Measurements from ENCODE around the gene MRPL36. TPM values are rescaled to one million over a fixed set of nuclear protein-coding genes. Genes with fewer than 3 reads are reported as not detected.

MRPL36 gene
- total and polyA plus RNA-seq, 4 donors, result 22.3 to 106 (median 56.3) TPM

DNA sequence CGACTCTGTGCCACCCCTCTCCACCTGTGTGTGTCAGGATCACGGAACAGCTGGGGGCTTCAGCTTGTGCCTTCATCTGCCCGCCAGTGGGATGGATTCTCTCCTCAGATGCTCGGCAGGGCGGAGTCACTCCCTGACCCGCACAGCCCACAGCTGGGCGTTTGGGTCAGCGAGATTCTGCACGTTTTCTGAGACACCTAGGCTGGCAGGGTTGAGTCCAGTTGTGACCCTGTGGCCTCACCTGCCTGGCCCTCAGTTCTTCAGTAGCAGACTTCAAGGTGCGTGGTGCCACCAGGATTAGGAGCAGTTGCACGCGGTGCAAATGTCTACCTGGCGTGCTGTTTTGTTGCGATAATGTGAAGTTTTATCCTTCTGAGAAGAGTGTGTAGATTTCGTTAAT is 6.6 kb upstream of the MRPL36 start:
- no peak for DNase-seq (ENCODE audit: low spot score)
- WGBS, result 97% methylated on average over 15 of the region's 15 CpGs
- no peak overlapping the region for H3K4me3 ChIP-seq (ENCODE audit: low read depth in 1 of 3, low read length in 3 of 3)
- H3K9me3 ChIP-seq (ENCODE audit: control insufficient read depth in 4 of 4, low read length in 3 of 4), result no peaks in the 10 kb centered on the region
- H3K36me3 ChIP-seq (ENCODE audit: control insufficient read depth in 4 of 4, insufficient read depth in 3 of 4, low read depth in 1 of 4, low read length in 3 of 4), result peaks cover 17 to 71% (median 51%) of the 10 kb centered on the region in 4 donors
- no peak overlapping the region for H3K9ac ChIP-seq (ENCODE audit: low read depth in 1 of 2, low read length in 2 of 2)
- H3K27me3 ChIP-seq (ENCODE audit: control insufficient read depth in 4 of 4, insufficient read depth in 4 of 4, low read length in 3 of 4), result no peaks in the 10 kb centered on the region
- H3K27ac ChIP-seq (ENCODE audit: low read depth in 1 of 2, low read length in 2 of 2), result no peak overlapping the region
- peaks cover 0 to 5% (median 4%) of the 10 kb centered on the region in 4 donors for H3K4me1 ChIP-seq (ENCODE audit: control insufficient read depth in 4 of 4, insufficient read depth in 4 of 4, low read length in 3 of 4)
- TF ChIP-seq, protein P1, sequence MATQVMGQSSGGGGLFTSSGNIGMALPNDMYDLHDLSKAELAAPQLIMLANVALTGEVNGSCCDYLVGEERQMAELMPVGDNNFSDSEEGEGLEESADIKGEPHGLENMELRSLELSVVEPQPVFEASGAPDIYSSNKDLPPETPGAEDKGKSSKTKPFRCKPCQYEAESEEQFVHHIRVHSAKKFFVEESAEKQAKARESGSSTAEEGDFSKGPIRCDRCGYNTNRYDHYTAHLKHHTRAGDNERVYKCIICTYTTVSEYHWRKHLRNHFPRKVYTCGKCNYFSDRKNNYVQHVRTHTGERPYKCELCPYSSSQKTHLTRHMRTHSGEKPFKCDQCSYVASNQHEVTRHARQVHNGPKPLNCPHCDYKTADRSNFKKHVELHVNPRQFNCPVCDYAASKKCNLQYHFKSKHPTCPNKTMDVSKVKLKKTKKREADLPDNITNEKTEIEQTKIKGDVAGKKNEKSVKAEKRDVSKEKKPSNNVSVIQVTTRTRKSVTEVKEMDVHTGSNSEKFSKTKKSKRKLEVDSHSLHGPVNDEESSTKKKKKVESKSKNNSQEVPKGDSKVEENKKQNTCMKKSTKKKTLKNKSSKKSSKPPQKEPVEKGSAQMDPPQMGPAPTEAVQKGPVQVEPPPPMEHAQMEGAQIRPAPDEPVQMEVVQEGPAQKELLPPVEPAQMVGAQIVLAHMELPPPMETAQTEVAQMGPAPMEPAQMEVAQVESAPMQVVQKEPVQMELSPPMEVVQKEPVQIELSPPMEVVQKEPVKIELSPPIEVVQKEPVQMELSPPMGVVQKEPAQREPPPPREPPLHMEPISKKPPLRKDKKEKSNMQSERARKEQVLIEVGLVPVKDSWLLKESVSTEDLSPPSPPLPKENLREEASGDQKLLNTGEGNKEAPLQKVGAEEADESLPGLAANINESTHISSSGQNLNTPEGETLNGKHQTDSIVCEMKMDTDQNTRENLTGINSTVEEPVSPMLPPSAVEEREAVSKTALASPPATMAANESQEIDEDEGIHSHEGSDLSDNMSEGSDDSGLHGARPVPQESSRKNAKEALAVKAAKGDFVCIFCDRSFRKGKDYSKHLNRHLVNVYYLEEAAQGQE (IDR thresholded peaks at IDR 0.05), result no peak
- TF ChIP-seq JUND (IDR thresholded peaks at IDR 0.05), result no peak
- TF ChIP-seq, protein P2, sequence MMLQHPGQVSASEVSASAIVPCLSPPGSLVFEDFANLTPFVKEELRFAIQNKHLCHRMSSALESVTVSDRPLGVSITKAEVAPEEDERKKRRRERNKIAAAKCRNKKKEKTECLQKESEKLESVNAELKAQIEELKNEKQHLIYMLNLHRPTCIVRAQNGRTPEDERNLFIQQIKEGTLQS (IDR thresholded peaks at IDR 0.05), result no peak

DNA sequence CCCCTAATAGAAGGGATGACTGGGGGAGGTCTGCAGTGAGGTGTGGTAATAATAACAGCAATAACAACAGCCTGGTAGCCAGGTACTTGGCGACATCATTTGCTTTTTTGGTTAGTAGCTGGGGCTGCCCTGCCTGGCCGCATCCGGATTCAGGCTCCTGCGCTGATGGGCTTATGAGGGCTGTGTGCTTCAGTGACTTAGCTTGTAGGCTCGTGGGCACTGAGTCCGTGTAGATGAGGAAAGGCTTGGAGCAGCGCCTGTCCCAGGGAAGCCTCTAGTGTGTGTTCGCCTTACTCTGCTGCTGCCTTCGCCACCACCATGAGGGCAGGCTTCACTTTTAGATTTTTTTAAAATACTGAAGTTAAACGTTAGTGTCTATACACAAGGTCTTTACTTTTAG is 6.1 kb upstream of the MRPL36 start:
- Histone ChIP-seq H3K9ac (ENCODE audit: low read depth in 1 of 2, low read length in 2 of 2) (no peak overlapping the region), H3K27me3 (ENCODE audit: control insufficient read depth in 4 of 4, insufficient read depth in 4 of 4, low read length in 3 of 4) (no peaks in the 10 kb centered on the region), H3K4me1 (ENCODE audit: control insufficient read depth in 4 of 4, insufficient read depth in 4 of 4, low read length in 3 of 4) (peaks cover 0 to 6% (median 6%) of the 10 kb centered on the region in 4 donors), H3K9me3 (ENCODE audit: control insufficient read depth in 4 of 4, low read length in 3 of 4) (no peaks in the 10 kb centered on the region), H3K36me3 (ENCODE audit: control insufficient read depth in 4 of 4, insufficient read depth in 3 of 4, low read depth in 1 of 4, low read length in 3 of 4) (peaks cover 16 to 68% (median 48%) of the 10 kb centered on the region in 4 donors), H3K27ac (ENCODE audit: low read depth in 1 of 2, low read length in 2 of 2) (no peak overlapping the region), H3K4me3 (ENCODE audit: low read depth in 1 of 3, low read length in 3 of 3) (no peak overlapping the region)
- 97% methylated on average over 10 of the region's 10 CpGs for WGBS
- TF ChIP-seq, protein P3, sequence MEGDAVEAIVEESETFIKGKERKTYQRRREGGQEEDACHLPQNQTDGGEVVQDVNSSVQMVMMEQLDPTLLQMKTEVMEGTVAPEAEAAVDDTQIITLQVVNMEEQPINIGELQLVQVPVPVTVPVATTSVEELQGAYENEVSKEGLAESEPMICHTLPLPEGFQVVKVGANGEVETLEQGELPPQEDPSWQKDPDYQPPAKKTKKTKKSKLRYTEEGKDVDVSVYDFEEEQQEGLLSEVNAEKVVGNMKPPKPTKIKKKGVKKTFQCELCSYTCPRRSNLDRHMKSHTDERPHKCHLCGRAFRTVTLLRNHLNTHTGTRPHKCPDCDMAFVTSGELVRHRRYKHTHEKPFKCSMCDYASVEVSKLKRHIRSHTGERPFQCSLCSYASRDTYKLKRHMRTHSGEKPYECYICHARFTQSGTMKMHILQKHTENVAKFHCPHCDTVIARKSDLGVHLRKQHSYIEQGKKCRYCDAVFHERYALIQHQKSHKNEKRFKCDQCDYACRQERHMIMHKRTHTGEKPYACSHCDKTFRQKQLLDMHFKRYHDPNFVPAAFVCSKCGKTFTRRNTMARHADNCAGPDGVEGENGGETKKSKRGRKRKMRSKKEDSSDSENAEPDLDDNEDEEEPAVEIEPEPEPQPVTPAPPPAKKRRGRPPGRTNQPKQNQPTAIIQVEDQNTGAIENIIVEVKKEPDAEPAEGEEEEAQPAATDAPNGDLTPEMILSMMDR (IDR thresholded peaks at IDR 0.05; ENCODE audit: low read depth, low read length, missing input control), result no peak
- TF ChIP-seq, protein P2 (IDR thresholded peaks at IDR 0.05), result no peak
- TF ChIP-seq EGR1 (IDR thresholded peaks at IDR 0.05; ENCODE audit: low read depth in 2 of 2) (no peak), HNF4A (conservative IDR thresholded peaks at IDR 0.05) (no peak), YY1 (IDR thresholded peaks at IDR 0.05) (no peak), JUND (IDR thresholded peaks at IDR 0.05) (no peak)
- no peak for DNase-seq (ENCODE audit: low spot score)

DNA sequence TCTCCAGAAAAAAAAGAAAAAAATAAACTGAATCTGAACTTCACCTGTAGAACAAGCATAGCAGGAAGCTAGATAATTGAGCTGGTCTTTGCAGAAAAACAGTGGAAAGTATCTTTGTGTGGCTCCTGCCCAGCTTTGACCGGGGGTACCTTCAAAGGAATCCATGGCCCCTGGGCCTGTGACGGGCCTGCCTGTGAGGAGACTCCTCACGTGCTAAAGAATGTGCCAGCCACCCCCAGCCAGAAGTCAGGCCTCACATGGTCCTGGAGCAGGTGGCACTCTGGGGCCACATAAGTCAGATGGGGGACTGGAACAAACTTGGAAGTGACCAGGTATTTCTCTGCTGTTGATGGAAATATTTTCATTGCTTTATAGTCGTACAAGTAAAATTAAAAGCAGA is 5.7 kb upstream of the MRPL36 start:
- no peak overlapping the region for H3K27ac ChIP-seq (ENCODE audit: low read depth in 1 of 2, low read length in 2 of 2)
- no peak overlapping the region for H3K9ac ChIP-seq (ENCODE audit: low read depth in 1 of 2, low read length in 2 of 2)
- no peak overlapping the region for H3K4me3 ChIP-seq (ENCODE audit: low read depth in 1 of 3, low read length in 3 of 3)
- DNase-seq (ENCODE audit: low spot score), result no peak
- WGBS, result 95% methylated on average over 4 of the region's 4 CpGs
- peaks cover 0 to 11% (median 8%) of the 10 kb centered on the region in 4 donors for H3K4me1 ChIP-seq (ENCODE audit: control insufficient read depth in 4 of 4, insufficient read depth in 4 of 4, low read length in 3 of 4)
- H3K9me3 ChIP-seq (ENCODE audit: control insufficient read depth in 4 of 4, low read length in 3 of 4), result no peaks in the 10 kb centered on the region
- TF ChIP-seq RAD21 (IDR thresholded peaks at IDR 0.05), result no peak
- TF ChIP-seq, protein P4, sequence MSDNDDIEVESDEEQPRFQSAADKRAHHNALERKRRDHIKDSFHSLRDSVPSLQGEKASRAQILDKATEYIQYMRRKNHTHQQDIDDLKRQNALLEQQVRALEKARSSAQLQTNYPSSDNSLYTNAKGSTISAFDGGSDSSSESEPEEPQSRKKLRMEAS (IDR thresholded peaks at IDR 0.05), result no peak
- TF ChIP-seq YY1 (IDR thresholded peaks at IDR 0.05), result no peak
- H3K36me3 ChIP-seq (ENCODE audit: control insufficient read depth in 4 of 4, insufficient read depth in 3 of 4, low read depth in 1 of 4, low read length in 3 of 4), result peaks cover 16 to 64% (median 48%) of the 10 kb centered on the region in 4 donors
- no peaks in the 10 kb centered on the region for H3K27me3 ChIP-seq (ENCODE audit: control insufficient read depth in 4 of 4, insufficient read depth in 4 of 4, low read length in 3 of 4)
